Femur (tissue), 1 donor: Measurements from ENCODE around the gene CENPP.
A peak's percentile ranks its signal among the peaks of the same experiment; 100 is the strongest.

Source experiments
- DNase-seq: peaks from one replicate; pipeline ENCODE4 v3.0.0-alpha.2; 2017

Gene CENPP

GRCh38 chr9:92325269-92325990, at the start of gene CENPP, which contains the start of gene NOL8:
Gene CENPP (plus strand): TSS chr9:92325953.
Gene NOL8 (minus strand): TSS chr9:92325350. CDS start chr9:92324161, 1,189 bp downstream.
- peak; percentile 93 for DNase-seq

- DNase-seq = no peak
These were observed 49.3 kb upstream of the CENPP start for GRCh38 chr9:92276331-92277032.

- no peak for DNase-seq
These were observed 47.6 kb upstream of the CENPP start for GRCh38 chr9:92278110-92278509.

GRCh38 chr9:92279302-92279701, 46.5 kb upstream of the CENPP start:
- DNase-seq = no peak

DNA sequence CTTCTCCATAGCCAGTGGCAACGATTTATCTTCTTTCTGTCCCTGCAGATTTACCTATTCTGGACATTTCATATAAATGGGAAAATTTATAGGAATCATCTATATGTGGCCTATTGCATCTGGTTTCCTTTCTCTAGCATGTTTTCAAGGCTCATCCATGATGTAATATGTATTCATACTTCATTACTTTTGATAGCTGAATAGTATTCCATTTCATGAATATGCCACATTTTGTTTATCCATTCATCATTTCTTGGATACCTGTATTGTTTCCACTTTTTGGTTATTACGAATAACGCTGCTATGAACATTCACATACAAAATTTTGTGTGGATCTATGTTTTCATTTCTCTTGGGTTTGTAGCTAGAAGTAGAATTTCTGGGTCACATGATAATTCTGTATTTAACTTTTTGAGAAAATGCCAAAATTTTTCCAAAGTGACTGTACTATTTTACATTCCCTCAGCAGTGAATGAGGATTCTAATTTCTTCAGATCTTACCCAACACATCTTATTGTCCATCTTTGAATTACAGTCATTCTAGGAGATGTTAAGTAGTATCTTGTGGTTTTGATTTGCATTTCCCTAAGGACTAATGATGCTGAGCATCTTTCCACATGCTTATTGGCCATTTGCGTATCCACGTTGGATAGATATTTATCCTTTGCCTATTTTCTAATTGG, 35.9 kb upstream of the CENPP start:
- DNase-seq = no peak

DNA sequence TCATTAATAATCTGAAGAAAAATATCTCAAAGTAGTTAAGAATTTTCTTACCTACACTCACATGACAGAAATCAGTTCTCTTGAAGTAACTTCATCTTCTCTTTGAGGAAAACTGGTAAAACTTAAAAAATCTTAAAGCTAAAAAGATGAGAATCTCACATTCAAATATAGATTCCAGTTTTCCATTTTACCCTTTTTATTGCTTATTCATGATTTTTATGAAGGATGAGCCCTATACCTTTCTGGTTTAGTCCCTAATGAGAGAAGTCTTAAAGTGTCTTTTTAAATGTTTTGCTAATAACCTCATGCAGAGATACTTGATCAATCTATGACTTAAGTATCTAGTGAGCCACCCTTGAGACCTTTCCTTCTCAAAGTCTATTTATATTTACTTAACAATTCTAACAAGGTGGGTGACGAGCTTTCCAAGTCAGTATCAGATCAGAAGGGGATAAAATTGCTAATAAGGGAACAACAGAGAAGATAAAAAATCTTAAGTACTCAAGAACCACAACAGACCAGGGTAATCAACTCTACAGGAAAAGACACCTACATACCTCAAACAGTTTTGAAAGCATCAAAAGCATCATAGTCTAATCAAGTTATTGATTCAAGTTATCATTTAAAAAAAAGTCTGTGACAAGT, 34.8 kb upstream of the CENPP start:
- DNase-seq = no peak

DNA sequence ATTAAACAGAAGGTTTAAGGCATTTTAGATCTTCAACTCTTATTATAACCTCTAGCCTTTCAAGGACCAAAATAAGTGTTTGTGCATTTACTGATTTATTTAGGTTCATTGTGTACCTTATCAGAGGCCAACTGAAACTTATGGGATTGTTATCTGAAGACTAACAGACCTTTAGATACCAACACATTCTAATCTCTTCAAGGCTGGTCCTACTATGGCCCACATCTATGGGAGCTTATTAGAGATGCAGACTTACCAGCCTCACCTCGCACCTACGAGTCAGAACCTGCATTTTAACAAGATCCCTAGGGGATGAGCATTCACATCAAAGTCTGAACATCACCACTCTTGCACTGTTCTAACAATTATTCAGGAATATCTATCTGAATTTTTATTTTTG, 34.2 kb upstream of the CENPP start:
- DNase-seq = no peak

- no peak for DNase-seq
These were observed 33.2 kb upstream of the CENPP start for GRCh38 chr9:92292338-92293074.

- no peak for DNase-seq
These were observed 32.7 kb upstream of the CENPP start for GRCh38 chr9:92293075-92293354.

GRCh38 chr9:92293452-92294296, 32.1 kb upstream of the CENPP start, which contains the start of gene IARS1:
Gene IARS1 (minus strand): TSS chr9:92293697. CDS start chr9:92289419, 4,278 bp downstream.
- peak; percentile 100 for DNase-seq

- DNase-seq = peak; percentile 23
These were observed 31.5 kb upstream of the CENPP start for GRCh38 chr9:92294297-92294676.

DNA sequence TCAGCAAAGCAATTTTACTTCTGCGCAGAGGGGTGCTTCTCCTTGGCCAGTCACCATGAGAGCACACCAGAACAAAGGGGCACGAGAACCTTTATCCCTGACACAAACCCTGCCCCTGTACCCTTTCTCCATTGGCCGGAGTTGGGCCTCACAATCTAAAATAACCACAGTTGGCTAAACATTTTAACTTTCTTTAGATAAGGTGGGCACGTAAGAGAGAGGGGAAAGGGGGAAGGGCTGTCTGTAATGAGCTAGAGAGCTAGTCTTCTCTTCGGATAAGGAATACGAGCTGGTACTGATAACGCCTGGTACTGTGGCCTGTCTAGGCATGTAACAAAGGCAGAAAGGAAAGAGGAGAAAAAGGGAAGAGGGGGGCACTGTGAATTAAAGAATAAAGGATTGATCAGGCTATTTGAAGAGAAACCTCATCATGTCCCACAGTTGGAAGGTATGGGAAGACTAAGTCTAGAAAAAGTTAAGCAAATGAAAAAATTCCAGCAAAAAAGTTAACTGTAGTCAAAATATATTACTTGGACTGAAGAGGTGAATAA, 30.4 kb upstream of the CENPP start:
- DNase-seq = no peak

GRCh38 chr9:92295827-92296258, 29.9 kb upstream of the CENPP start:
- peak; percentile 22 for DNase-seq

DNA sequence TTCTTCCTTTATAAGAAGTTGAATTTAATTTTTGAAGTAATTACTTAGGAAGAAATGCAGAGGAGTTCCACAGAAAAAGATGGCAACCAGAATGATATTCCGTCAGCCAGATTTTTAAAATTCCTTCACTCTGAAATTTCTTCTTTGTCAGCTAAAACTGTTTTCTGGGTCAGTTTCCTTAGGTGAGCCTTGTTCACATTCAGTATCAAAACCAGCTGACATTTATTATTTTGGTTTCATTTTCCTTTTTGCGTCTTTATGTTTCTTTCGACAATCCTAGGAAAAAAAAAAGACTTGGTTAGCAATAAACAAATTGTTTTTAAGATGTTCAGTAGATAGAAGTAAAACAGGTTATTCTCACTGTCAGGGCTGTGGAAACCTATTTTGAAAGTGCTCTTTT, 28.1 kb upstream of the CENPP start:
- DNase-seq = no peak

- no peak for DNase-seq
These were observed 27.7 kb upstream of the CENPP start for GRCh38 chr9:92298036-92298435.

GRCh38 chr9:92299116-92299515, 26.6 kb upstream of the CENPP start:
- no peak for DNase-seq

GRCh38 chr9:92300936-92301335, 24.8 kb upstream of the CENPP start:
- no peak for DNase-seq

- no peak for DNase-seq
These were observed 16.9 kb upstream of the CENPP start for GRCh38 chr9:92308893-92309292.

DNA sequence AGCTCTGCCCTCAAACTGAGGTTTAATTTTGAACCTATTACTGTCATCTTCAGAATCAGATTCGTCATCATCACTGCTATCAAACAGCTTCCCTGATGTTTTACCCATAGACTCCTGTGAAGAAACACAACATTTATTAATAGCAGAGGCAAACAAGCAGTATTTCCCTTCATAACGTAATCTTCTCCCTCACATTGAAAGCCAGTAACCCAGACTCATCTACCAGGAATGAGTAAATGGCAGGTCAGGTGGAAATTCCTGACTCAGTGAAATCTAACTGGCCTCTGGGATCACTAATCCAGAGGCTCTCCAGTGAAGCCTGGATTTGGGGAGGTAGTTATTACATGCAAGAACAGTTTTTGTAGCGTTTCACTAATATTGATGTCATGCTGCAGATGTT, 15.2 kb upstream of the CENPP start:
- no peak for DNase-seq

DNA sequence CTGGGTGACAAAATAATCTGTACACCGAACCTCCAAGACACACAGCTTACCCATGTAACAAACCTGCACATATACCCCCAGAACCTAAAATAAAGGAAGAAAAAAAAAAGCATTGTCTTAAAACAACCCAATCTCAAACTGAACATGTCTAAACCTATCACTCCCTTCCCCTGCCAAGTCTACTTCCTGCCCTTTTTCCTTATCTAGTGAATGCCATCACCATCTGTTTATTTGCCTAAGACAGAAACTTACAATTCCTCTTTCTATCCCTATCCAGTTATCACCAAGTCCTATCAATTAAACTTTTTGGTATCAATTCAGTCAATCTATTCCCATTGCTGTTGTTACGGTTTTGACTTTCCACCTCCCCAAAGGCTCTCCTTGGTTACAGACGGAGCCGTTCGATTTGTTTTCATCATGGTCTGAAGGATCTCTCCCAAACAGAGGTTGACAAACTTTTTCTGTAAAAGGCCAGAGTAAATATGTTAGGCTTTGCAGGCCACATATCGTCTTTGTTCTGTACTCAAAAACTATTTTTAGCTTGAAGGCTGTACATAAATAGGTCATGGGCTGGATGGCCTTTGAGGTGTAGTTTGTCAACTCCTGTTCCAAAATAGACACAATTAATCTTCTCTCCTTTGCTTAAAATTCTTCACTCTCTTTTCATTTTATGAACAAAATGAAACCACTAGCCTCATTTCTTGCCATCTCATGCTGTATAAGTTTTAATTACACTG, 12.7 kb upstream of the CENPP start:
- DNase-seq = no peak

- DNase-seq = no peak
These were observed 12.1 kb upstream of the CENPP start for GRCh38 chr9:92313624-92314012.
